Fibroblast of the aortic adventitia (primary cell): ENCODE measurements around the gene AATF. TPM values are rescaled to one million over a fixed set of nuclear protein-coding genes. Genes with fewer than 3 reads are reported as not detected.

Source experiments
- DNase-seq: peaks from one replicate; pipeline ENCODE4 v3.0.0-alpha.2; 2010; ENCODE audit warnings: low read depth
- H3K4me3 ChIP-seq: 2 replicates; pipeline ENCODE4 v1.5.1; 2011; ENCODE audit warnings: low read depth, mild to moderate bottlenecking, control low read depth, low read length, moderate library complexity
- total RNA-seq: library from RNA; depleted of rRNA; stranded (reverse); fragments of >200 nt; gene quantifications from 2 replicates; pipeline ENCODE4 v1.2.3, GENCODE V29; 2012; ENCODE audit warnings: low replicate concordance
- TF ChIP-seq, protein P1 (sequence below): IDR thresholded peaks from 2 replicates; pipeline ENCODE4 v1.5.1; 2011; ENCODE audit warnings: mild to moderate bottlenecking, low read length, control low read depth, inconsistent platforms; ENCODE audit not compliant: insufficient read depth

The AATF gene
- total RNA-seq, 1 donor = 25.1 TPM

- no peak for DNase-seq
- TF ChIP-seq, protein P1, sequence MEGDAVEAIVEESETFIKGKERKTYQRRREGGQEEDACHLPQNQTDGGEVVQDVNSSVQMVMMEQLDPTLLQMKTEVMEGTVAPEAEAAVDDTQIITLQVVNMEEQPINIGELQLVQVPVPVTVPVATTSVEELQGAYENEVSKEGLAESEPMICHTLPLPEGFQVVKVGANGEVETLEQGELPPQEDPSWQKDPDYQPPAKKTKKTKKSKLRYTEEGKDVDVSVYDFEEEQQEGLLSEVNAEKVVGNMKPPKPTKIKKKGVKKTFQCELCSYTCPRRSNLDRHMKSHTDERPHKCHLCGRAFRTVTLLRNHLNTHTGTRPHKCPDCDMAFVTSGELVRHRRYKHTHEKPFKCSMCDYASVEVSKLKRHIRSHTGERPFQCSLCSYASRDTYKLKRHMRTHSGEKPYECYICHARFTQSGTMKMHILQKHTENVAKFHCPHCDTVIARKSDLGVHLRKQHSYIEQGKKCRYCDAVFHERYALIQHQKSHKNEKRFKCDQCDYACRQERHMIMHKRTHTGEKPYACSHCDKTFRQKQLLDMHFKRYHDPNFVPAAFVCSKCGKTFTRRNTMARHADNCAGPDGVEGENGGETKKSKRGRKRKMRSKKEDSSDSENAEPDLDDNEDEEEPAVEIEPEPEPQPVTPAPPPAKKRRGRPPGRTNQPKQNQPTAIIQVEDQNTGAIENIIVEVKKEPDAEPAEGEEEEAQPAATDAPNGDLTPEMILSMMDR = no peak
- no peak overlapping the region for H3K4me3 ChIP-seq
Observed at GRCh38 chr17:36911001-36911400, 37.8 kb upstream of the AATF start.

- TF ChIP-seq, protein P1 = no peak
- H3K4me3 ChIP-seq = no peak overlapping the region
- no peak for DNase-seq
Observed at GRCh38 chr17:36913132-36913531, 35.6 kb upstream of the AATF start.

DNA sequence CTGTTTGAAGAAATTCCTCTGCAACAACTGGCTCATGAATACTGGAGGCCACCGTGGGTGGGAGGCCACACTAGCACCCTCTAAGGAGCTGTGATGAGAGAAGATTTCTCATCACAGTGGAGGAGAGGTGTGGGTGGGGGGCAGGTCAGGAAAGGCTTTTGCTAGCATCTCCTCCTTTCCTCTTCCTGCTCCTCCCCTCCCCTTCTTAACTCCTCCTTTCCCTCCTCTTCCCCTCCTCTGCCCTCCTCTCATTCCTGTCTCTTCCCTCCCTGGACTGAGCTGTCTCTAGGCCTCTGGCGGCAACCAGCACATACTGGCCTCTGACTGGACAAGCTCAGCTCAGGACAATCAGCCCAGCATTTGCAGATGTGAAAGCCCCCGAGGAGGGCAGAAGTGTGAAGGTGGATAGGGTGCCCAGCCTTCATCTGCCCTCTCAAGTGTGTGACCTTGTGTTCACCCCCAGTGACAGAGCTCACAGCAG, 30.5 kb upstream of the AATF start:
- no peak overlapping the region for H3K4me3 ChIP-seq
- peak; percentile 36 for DNase-seq
- TF ChIP-seq, protein P1 = no peak

DNA sequence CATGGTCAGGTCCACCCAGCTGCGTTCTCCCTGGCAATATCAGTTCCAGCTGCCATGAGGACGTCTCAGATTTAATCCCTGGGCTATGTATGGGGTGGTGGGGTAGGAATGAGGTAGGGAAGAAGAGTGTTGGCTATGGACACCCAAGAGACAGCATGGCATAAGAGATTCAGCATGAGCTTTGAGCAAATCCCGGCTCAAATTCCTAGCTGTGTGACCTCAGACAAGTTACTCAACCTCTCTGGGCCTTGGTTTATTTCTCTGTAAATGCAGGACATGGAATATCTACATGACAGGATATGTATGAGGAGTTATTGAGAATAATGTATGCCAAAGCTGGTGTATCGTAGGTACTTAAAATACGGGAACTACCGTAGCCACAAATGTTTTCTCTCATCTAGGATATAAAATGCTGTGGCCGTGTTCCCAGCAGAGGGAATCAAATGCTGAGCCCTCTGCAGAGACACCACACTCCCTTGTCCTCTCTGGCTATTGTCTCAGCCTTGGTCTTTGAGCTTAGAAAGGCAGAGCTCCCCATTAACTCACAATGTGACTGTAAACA, 29.3 kb upstream of the AATF start:
- DNase-seq = no peak
- no peak overlapping the region for H3K4me3 ChIP-seq
- TF ChIP-seq, protein P1 = no peak

DNA sequence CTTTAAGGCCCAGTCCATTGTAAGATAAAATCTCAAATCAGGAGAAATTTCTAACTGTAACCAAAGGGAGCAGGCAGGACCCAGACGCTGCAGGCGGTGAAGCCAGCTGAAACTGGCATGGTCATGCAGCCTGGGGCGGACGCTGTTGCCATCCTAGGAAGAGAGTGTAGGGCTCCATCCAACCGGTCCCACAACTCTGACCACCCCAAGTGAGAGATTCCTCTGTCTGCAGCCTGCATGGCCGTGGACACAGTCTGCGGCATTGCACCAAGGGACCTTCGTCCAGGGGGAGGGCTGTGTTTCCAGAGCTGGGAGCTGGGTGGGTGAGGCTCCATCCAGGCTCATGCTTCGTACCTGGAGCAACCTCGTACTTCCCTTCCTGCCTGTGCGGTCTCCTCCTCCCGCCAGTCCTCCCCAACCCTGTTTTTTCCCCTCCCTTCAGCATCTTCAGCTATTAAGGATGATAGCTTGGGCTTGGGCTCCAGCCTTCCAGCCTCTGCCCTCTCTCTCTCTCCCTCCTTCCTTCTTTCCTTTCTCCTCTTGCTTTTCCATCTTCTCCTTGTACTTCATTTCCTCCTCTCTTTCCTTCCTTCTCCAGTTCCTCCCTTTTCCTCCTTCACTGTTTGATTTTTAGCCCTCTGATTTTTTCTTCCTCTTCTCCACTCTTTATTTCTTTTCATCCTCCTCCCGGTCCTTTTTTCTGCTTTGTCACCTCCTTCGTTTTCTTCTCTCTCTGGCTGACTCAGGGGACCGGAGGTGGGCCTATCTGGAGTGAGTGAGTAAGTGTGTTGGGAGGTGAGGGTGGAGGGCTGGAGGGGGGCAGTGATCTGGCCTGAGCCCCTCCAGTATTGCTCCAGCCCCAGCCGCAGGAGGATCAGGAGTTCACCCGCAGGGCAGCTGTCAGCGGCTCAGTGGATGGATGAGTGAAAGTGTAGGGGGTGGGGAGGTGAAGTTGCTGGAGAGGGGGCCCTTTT, 28.4 kb upstream of the AATF start:
- TF ChIP-seq, protein P1 = no peak
- peak; percentile 26 for DNase-seq

DNA sequence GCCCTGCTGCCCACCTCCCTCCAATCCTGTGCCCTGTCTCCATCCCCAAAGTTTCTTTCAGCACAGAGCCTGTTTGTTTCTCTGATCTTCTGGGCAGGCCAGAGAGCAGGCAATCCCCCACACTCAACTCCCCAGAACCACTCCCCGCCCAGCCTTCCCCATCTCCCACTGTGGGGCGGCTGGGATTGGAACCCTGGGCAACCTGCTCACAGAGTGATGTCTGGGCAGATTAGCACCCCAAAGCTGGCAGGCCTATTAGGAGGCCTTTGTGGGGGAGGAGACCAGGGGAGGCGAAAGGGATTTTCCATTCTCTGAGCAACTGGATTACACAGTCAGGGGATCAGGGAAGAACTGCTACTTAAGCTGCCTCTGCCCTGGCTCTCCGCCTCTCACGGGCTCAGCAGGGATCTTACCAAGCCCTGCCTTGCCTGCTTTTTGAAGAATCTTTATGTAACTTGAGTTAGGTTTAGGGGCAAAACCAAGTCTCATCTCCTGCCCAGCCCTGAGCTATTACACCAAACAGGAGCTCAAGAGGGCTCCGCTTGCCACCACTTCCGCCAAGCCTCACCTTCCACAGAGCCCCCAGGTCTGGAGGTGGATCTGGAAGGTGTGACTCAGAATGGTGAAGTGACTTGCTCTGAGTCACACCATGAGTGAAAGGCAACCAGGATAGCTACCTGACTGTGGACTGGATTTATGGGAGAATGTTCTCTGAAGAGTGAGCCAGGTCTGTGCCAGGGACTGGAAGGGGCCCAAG, 27.5 kb upstream of the AATF start:
- TF ChIP-seq, protein P1 = no peak
- no peak overlapping the region for H3K4me3 ChIP-seq
- DNase-seq = peak; percentile 55

More for the DNA sequence above, 28.4 kb upstream of the AATF start:
- no peak overlapping the region for H3K4me3 ChIP-seq
